Mesenteric fat pad (tissue), 1 donor: ENCODE measurements around the gene BOLA1. TPM values are rescaled to one million over a fixed set of nuclear protein-coding genes. Genes with fewer than 3 reads are reported as not detected.
"Not testable (repeated sequence)": the region's sequence is repeated elsewhere in the genome, so short reads cannot be mapped to it uniquely, and the experiment has no call there.

Experiments
- DNase-seq: peaks from one replicate; pipeline ENCODE4 v3.0.0-alpha.2; 2020; ENCODE audit warnings: low spot score
- long read RNA-seq: library from polyadenylated mRNA; unstranded; transcript quantifications from one replicate; pipeline ENCODE4 v2.0.0, GENCODE V29; 2020
- total RNA-seq: library from RNA; stranded (reverse); fragmentation: NEBNext Ultra II Directional; extraction: Animal tissue kit (Norgen Biotek cat#: 25700); gene quantifications from one replicate; pipeline ENCODE4 v1.2.1, GENCODE V29; 2021
- donor health status: DM: yes; HTN: yes; CAD: no.

Gene BOLA1, protein sequence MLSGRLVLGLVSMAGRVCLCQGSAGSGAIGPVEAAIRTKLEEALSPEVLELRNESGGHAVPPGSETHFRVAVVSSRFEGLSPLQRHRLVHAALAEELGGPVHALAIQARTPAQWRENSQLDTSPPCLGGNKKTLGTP
- total RNA-seq = 16.1 TPM
- long read RNA-seq, transcript BOLA1-202 (2 exons, 859 nt) = major isoform, 5 of 9 reads
- long read RNA-seq, partial matches to known transcripts = 0 of 9 reads
- long read RNA-seq, other reads (novel, unspliced or antisense) = 2 of 9 reads

DNA sequence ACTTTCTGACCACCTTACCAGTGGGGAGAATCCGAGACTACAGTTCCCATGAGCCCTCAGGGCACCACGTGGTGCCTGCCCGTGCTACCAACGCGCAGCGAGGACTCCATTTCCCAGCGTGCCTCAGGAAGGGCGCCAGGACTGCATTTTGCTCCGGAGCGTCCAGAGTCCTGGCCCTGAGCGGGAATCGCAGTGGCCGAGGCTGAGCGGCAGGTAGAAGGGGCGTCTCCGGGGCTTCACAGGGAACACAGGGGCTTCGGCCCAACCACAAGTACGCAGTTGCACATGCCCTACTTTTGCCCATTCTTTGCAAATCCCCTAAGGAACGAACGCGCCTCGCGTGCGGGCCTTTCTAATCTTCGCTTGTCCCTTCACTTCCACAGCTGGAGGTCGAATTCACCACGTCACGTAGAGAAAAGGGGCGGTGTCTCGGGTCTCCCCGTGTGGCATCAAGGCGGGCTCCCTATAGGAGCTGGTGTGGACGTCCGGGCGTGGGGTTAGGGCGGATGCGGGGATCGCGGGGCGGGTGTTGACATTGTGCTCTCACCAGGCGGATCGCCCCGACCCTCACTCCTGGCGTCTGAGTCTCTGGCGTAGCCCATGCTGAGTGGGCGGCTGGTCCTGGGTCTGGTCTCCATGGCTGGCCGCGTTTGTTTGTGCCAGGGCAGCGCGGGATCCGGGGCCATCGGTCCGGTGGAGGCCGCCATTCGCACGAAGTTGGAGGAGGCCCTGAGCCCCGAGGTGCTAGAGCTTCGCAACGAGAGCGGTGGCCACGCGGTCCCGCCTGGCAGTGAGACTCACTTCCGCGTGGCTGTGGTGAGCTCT, at the start of gene BOLA1:
Gene BOLA1, plus strand, starts transcription at position 109 of the 825 bp plus-strand sequence. Its CDS starts 492 bp downstream, at position 601.
- peak; percentile 96 for DNase-seq

DNA sequence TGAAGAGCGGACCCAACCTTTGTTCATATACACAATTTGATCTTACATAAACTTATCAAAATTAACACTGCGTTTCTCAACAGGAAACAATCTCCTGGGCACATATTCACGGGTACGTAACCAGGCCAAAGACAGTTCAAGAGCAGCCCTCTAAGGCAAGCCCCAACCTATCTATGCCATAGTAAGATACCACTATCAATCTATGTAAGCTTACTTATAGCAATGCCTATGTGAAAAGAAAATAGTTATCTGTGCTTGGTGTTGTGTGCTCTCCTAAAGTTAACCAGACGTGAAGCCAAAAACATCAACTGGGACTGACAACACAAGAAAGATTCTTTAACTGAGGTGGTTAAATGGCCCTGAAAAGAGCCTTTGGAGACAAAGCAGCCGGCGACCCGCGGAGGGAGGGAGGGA, 49.4 kb upstream of the BOLA1 start:
- no peak for DNase-seq

DNA sequence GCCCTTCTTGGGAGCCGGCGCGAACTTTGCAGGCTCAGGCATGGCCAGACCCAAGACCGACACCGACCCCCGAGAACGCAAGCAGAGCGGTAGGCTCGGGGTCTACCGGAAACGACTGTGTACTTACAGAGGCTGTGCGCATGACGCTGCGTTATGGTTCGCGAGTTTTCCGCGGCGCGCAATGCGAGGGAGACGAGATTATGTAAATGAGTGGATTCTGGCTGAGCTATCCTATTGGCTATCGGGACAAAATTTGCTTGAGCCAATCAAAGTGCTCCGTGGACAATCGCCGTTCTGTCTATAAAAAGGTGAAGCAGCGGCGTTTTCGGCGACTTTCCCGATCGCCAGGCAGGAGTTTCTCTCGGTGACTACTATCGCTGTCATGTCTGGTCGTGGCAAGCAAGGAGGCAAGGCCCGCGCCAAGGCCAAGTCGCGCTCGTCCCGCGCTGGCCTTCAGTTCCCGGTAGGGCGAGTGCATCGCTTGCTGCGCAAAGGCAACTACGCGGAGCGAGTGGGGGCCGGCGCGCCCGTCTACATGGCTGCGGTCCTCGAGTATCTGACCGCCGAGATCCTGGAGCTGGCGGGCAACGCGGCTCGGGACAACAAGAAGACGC, 48.5 kb upstream of the BOLA1 start:
- DNase-seq = not testable (repeated sequence)

DNA sequence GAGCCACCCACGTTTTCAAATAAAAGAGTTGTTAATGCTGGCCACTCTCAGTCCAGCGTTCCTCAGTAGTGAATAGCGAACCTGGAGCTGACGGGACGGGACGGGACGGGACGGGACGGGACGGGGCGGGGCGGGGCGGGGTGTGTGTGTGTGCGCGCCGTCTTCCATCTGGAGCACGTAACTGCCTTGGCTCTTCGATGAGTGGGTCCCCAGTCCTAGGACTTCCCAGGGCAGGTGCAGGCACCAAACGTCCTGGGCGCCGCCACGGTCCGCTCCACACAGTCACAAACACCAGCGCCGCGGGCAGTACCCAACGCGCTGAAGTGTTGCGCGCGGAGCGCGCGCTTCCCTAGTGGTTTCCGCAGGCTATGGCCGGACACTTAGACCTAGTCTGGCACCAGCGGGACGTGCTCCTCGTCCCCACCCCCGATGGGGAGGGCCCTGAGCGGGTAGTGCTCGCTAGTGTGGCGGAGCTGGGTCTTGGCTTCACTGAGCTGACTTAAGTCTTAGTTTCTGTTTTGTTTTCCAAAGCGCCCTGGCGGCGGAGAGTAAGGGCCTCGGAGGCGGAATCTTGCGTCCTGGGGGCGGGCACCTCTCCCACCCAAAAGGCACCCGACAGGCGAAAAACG, 47.7 kb upstream of the BOLA1 start:
- DNase-seq = not testable (repeated sequence)

DNA sequence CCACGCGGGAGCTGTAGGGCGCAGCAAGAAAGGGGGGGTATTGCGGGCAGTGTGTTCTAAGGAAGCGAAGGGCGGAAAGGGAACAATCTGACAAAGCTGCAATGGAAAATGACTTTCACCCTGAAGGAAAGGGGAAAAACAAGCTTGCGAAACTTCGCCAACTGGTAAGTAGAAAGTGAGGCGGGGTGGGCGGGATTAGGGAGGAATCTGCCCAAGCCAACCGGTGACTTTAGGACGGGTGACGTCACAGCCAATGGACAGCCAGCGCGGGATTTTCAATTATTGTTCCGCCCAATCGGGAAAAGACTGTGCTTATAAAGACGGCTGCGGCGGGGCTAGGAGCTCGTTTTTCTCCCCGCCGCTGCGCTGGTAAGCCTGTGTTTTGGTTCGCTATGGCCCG, 47.1 kb upstream of the BOLA1 start:
- not testable (repeated sequence) for DNase-seq

DNA sequence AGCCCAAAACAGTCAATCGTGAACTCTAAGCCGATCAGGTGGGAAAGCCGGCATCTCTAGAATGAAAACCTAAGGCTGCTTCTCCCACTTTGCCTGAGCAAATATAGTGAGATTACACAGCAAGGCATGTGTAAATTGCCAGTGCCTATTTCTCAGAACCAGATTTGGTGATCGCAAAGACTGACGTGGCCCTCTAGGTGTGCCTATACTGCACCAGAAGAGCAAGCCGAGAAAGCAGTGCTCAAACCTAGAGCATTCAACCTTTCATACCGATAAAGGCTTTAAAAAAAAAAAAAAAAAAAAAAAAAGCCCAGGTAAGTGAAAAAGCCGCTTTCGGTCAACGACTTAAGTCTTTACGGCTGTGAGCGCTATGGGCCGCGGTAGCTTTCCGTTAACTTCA, 39.1 kb upstream of the BOLA1 start:
- not testable (repeated sequence) for DNase-seq

DNA sequence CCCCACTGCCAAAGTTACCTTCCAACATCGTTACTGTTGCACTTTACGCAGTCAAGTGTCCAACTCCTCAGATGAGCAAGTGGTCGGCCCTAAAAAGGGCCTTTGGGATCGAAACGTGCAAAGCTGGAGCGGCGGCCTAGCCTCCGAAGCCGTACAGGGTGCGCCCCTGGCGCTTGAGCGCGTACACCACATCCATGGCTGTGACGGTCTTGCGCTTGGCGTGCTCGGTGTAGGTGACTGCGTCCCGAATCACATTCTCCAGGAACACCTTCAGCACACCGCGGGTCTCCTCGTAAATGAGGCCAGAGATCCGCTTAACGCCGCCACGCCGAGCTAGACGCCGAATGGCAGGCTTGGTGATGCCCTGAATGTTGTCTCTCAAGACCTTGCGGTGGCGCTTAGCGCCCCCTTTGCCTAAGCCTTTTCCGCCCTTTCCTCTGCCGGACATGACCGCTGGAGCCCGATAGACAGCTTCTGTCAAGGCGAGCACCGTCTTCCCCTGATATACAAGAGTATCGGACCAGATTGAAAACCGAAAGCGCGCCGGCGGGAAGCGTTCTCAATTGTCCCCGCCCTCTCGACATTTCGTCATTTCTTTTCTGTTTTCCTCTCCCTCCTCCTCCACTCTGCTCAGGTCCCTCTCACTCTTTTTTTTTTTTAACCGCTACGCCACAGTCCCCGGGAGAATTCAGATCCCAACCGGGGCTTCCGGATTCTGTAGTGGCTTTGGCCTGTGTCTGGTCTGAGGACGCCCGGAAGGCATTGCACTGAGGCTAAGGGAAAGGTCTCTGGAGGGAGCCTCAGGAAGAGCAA, 38.5 kb upstream of the BOLA1 start:
- DNase-seq = not testable (repeated sequence)

DNA sequence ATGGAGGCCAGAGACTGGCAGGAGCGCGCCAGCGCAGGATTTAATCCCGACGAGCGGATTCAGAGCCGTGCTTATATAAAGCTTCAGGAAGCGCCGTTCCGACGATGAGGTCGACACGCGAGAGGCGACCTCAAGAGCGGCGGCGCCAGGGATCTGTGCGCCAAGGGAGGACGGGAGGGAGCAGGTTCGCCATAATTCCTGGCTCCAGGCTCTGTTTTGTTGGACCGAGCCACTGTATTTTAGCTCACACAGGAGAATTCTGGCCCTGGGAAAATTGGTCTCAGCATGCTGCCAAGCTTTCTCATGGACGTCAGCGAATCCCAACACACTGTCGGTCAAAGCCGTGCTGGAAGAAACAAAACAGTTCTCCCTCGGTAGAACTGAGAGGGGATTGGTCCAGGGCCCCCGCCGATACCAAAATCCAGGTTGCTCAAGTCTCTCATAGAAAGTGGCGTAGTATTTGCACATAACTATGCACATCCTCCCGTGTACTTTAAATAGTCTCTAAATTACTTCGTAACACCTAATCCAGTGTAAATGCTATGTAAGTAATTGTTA, 37.8 kb upstream of the BOLA1 start:
- not testable (repeated sequence) for DNase-seq

DNA sequence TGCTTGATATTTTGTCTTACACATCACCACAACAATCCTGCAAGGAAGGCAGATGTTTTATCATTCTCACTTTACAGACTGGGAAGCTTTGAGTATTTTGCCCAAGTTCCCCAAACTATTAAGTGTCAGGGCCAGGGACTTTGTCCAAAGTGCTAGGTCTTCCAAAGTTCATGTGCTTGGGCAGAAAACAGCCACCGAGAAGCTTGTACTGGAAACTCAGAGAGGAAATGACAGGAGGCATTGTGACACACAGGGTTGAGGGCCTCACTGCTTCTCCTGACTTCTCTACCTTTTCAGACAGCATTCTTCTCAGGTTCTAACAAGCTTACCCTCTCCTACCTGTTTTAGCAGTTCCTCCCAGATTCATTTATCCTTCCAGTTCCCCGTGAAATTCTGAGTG, 32.5 kb upstream of the BOLA1 start:
- not testable (repeated sequence) for DNase-seq

DNA sequence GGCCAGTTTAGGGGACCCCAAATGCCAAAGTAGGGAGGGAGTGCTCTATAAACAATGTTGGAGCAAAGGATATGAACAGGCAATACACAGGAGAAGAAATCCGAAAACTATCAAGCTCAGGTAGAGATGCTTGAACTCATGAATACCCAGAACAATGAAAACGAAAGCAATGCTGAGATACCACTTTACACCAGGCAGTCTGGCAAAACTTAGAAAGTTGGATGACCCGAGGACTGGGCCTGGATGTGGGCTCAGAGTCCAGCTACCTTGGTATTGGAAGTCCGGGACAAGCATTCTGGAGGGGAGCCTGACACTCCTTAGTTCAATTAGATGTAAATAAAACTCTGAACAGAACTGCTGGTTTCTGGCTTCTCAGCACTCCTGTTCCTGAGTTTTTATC, 26.3 kb upstream of the BOLA1 start:
- DNase-seq = not testable (repeated sequence)

DNA sequence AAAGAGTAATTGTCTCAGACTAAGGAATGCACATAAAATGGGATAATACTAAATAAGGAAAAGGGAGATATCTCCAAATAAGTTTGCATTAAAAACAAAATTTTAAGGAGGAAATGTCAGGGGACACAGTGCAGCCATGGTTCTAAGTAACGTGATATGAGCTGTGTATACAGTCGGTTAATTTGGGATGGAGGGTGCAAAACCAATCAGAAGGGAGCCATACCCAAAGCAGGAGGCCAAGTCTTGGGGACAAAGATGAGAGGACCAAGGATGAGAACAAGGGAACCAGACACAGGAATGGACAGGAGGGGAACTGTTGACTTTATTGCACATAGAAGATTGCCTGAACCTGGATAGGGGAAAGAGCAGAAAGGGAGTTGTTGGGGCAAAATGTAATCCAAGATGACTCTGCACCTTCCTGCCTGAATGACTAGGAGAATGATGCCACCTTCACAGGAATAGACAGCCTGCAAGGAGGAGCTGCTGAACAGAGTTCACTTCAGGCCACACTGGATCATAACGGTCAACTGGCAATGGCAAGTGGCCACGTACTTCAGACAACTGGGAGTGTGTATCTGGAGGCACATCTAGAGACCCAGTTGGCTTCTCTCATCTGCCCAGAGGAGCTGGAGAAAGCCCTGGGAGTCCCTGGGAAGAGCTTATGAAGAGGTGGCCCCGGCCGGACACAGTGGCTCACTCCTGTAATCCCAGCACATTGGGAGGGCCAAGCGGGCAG, 22.0 kb upstream of the BOLA1 start:
- no peak for DNase-seq

DNA sequence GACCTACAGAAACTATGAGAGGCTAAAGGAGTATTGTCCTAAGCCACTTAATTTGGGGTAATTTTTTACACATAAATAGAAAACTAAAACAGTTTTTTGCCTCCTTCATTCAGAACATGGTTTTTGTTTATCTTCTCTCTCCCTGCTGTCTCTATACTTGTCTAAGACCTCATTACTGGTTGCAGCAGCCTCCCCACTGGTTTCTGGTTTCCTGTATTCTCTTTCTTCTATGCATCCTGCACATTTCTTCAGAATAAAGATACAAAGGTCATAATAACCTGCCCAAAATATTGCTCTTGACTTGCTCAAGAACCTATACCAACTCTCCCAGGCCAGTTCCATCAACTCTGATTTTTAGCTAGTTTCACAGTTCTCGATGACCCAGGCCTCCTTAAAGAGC, 19.8 kb upstream of the BOLA1 start:
- no peak for DNase-seq

DNA sequence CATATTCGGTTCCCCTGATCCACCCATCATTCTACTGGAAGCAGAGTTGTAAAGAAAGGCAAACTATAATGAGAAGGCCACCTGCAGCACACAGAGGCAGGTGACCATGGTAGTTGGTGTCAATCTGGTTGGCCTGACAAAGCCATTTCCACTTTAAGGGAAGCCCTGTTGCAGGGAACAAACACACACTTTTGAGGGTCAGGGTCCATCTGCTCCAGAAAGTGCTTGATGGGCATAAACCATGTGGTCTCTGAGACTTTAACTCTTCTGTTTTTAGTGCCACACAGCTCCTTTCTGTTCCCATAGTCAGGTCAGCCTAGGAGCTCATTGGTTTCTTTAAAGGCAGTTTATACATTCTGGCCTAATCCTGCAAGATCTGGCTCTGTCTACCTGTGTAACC, 17.5 kb upstream of the BOLA1 start:
- no peak for DNase-seq

DNA sequence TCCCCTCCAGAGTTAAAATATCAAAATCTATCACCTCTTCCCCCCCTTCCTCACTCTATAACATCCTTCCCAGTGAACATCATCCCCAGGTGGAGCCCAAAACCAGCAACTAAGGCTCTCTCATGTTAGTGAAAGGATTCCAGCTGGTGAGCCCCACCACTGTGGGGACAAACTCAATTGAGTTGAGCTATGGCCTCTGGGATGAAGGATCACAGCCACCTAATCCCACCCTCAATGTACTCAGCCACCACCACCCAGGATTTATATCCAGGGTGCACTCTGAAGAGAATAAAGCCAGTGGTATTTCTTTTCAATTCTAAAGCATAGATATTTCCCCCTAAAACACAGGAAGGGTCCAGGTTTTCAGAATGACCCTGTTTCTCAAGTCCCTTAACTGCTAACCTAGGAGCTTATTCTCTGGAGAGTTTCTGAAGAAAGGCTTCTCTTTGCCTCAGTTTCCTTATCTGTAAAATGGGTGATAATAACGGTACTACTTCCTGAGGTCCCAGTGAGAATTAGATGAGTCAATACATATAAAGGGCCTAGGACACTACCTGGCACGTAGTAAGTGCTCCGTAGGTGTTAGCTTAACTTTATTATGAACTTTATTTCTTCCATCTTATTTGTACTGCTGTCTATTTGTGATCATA, 15.6 kb upstream of the BOLA1 start:
- no peak for DNase-seq

DNA sequence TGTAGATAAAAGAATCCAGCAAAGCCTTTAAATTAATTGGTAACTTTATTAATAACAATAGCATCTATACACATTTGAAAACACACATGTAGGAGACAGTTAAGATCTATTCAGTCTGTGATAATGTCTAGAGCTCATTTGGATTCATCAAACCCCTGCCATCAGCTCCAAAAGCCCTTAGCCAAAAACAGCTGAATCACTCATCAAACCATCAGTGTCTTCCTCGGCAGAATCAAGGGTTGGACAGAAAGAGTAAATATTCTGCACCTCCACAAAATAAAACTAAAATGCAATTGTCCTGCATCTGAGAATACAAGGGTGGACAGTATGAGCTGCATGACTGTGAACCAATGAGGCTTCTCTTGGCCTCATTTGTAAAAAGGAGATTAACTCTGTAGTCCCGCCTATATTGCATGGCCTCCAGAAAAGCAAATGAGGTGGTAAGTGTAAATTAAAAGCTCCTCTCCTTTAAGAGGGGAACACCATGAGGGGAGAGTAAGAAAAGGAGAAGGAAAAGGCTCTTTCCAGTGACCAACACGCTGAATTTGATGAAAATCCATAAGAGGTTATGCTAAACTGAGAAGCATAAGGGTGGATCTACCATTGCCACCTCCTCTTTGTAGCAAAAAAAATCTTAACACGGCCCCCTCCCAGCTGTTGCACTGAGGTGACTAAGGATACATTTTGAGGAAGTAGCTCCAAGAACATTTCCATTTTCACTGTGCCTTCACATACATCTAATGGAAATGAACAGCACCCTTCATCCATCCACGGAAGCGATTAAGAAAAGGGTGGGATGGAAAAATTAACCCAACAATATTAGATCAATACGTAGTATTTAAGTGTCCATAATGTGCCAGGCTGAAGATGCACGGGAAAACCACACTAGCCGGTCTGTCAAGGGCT, 14.7 kb upstream of the BOLA1 start:
- no peak for DNase-seq

DNA sequence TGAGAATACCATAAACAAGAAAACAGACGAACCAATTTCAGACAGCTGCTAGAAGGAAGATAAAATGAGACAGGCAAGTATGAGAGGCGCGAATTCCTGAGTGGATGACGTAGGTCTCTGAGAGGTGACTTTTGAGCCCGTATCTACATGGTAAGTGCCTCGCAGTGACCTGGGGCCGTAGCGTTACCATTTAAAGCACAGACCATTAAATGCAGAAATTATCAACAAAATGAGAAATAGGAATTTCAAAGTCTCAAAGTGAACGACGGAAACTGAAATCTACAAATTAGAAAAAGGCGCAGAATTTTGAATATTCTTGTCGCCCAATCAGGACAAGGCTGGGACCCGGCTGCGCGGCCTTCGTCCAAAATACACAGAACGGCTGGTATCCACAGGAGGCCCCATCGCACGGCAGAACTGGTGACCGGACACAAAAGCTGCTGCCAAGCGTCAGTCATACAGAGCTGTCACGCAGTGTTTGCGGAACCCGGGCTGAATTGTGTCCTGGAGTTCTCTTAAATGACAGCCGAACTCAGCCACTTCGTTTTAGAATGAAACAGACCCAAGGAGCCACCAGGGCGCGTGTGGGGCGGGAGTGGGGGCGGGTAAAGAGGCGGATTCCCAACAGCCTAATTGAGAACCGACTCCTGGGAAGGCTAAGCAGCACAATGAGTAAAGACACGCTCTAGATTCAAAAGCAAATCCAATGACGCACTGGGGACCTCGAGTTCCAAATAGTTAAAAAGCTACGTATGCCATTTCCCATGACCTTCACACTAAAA, 13.8 kb upstream of the BOLA1 start:
- DNase-seq = peak; percentile 95

DNA sequence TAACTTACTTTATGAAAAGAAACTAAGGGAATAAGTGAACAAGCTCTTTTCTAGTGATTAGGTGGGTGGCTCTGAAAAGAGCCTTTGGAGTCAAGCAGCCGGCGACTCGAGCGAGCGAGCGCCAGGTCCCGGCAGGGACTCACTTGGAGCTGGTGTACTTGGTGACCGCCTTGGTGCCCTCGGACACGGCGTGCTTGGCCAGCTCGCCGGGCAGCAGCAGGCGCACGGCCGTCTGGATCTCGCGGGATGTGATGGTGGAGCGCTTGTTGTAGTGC, 13.3 kb upstream of the BOLA1 start:
- DNase-seq = not testable (repeated sequence)
